CD14-positive monocyte (primary cell): Measurements from ENCODE around the gene ACOT2. TPM values are rescaled to one million over a fixed set of nuclear protein-coding genes. Genes with fewer than 3 reads are reported as not detected.
A peak's percentile ranks its signal among the peaks of the same experiment; 100 is the strongest.
"Not testable (repeated sequence)": the region's sequence is repeated elsewhere in the genome, so short reads cannot be mapped to it uniquely, and the experiment has no call there.

ENCODE experiments used
- DNase-seq, 3 donors: peaks; one replicate each; pipeline ENCODE4 v3.0.0-alpha.2; 2011 to 2022
- H2AFZ ChIP-seq: 2 replicates; pipeline ENCODE4 v1.6.0; 2012; ENCODE audit warnings: mild to moderate bottlenecking, low read depth, low read length, inconsistent platforms; ENCODE audit not compliant: insufficient read depth, poor library complexity, severe bottlenecking
- H3K27ac ChIP-seq, 2 donors: 1 replicate in 1 of 2; 2 replicates in 1 of 2; pipeline ENCODE4 v1.5.1; 2012 to 2013; ENCODE audit warnings: low read length in 2 of 2, control low read depth in 1 of 2, inconsistent platforms in 1 of 2, low read depth in 1 of 2, mild to moderate bottlenecking in 1 of 2
- H3K27me3 ChIP-seq, 2 donors: one replicate each; pipeline versions ENCODE4 v1.6.0 to v1.6.1; 2011 to 2013; ENCODE audit warnings: low read length in 2 of 2; ENCODE audit not compliant: control insufficient read depth in 2 of 2, insufficient read depth in 2 of 2
- H3K36me3 ChIP-seq, 2 donors: replicated peaks in 1 of 2; 1 replicate in 1 of 2; 2 replicates in 1 of 2; pipeline versions ENCODE4 v1.5.1 to v1.6.1; 2012 to 2013; ENCODE audit warnings: low read length in 2 of 2, control low read depth in 1 of 2, inconsistent platforms in 1 of 2, mild to moderate bottlenecking in 1 of 2; ENCODE audit not compliant: insufficient read depth in 2 of 2, control insufficient read depth in 1 of 2
- H3K4me1 ChIP-seq, 2 donors: 1 replicate in 1 of 2; 2 replicates in 1 of 2; pipeline versions ENCODE4 v1.5.1 to v1.6.1; 2012 to 2013; ENCODE audit warnings: low read length in 2 of 2, control low read depth in 1 of 2, inconsistent platforms in 1 of 2, mild to moderate bottlenecking in 1 of 2, moderate library complexity in 1 of 2; ENCODE audit not compliant: insufficient read depth in 2 of 2, control insufficient read depth in 1 of 2
- H3K4me2 ChIP-seq: replicated peaks from 2 replicates; pipeline ENCODE3; 2012; ENCODE audit warnings: low read length, moderate library complexity, mild to moderate bottlenecking; ENCODE audit not compliant: poor library complexity, severe bottlenecking; ENCODE audit errors: extremely low read depth
- H3K4me3 ChIP-seq, 3 experiments: fragments of 200-600 bp in 1 of 3; sonication (generic) in 1 of 3; replicated peaks in 1 of 3; 1 replicate in 2 of 3; 2 replicates in 1 of 3; pipeline ENCODE4 v1.5.1; 2011 to 2013; ENCODE audit warnings: low read length in 3 of 3, mild to moderate bottlenecking in 3 of 3, control low read depth in 2 of 3, low read depth in 2 of 3, inconsistent platforms in 1 of 3, moderate library complexity in 1 of 3
- H3K79me2 ChIP-seq: 2 replicates; pipeline ENCODE4 v1.6.0; 2012; ENCODE audit warnings: mild to moderate bottlenecking, control low read depth, inconsistent platforms, low read length, moderate library complexity; ENCODE audit not compliant: insufficient read depth
- H3K9ac ChIP-seq: 2 replicates; pipeline ENCODE4 v1.6.0; 2017; ENCODE audit warnings: low read length, mild to moderate bottlenecking; ENCODE audit not compliant: insufficient read depth, poor library complexity, severe bottlenecking
- H3K9me3 ChIP-seq, 2 donors: replicated peaks in 1 of 2; 1 replicate in 1 of 2; 2 replicates in 1 of 2; pipeline versions ENCODE4 v1.5.1 to v1.6.1; 2012 to 2013; ENCODE audit warnings: low read length in 2 of 2, control low read depth in 1 of 2; ENCODE audit not compliant: control insufficient read depth in 1 of 2, insufficient read depth in 1 of 2
- H4K20me1 ChIP-seq: 2 replicates; pipeline ENCODE4 v1.6.0; 2012; ENCODE audit warnings: mild to moderate bottlenecking, low read length, control low read depth, moderate library complexity; ENCODE audit not compliant: insufficient read depth
- H3K27ac Mint-ChIP-seq, 7 donors: one replicate each; pipeline ENCODE4 v1.8.0; 2020; ENCODE audit warnings: mild to moderate bottlenecking in 7 of 7, mixed read lengths in 7 of 7, moderate library complexity in 6 of 7, inconsistent platforms in 2 of 7
- H3K27me3 Mint-ChIP-seq, 3 donors: one replicate each; pipeline ENCODE4 v1.8.0; 2021 to 2022; ENCODE audit warnings: low read depth in 3 of 3, mild to moderate bottlenecking in 3 of 3, mixed read lengths in 3 of 3, moderate library complexity in 3 of 3, inconsistent platforms in 1 of 3
- H3K36me3 Mint-ChIP-seq, 2 donors: one replicate each; pipeline ENCODE4 v1.8.0; 2020; ENCODE audit warnings: mixed read lengths in 2 of 2, inconsistent platforms in 1 of 2, mild to moderate bottlenecking in 1 of 2
- H3K4me1 Mint-ChIP-seq: one replicate; pipeline ENCODE4 v1.8.0; 2020; ENCODE audit warnings: mild to moderate bottlenecking, mixed read lengths
- H3K4me3 Mint-ChIP-seq, 2 donors: one replicate each; pipeline ENCODE4 v1.8.0; 2020; ENCODE audit warnings: mild to moderate bottlenecking in 2 of 2, mixed read lengths in 2 of 2, moderate library complexity in 1 of 2
- H3K9me3 Mint-ChIP-seq, 7 donors: one replicate each; pipeline ENCODE4 v1.8.0; 2020 to 2022; ENCODE audit warnings: mixed read lengths in 7 of 7, mild to moderate bottlenecking in 6 of 7, moderate library complexity in 6 of 7, inconsistent platforms in 2 of 7
- WGBS: methylation state at CpG from one replicate; pipeline ENCODE4 v1.1.5; 2013; ENCODE audit warnings: missing lambda C conversion rate; ENCODE audit not compliant: insufficient coverage; 5-methylcytosine and 5-hydroxymethylcytosine counted together
- intact Hi-C, 2 donors: fragments of 100-400 bp; cut with micrococcal nuclease; formaldehyde crosslinking; loops; one replicate each; pipeline versions ENCODE4 v1.15.0 to v1.15.1; 2023
- polyA plus RNA-seq, 3 donors: library from polyadenylated mRNA; depleted of rRNA in 1 of 3; unstranded in 2 of 3; stranded (reverse) in 1 of 3; fragments of 300-500 nt in 2 of 3; fragments of >200 nt in 1 of 3; fragmentation: Illumina TruSeq in 2 of 3; gene quantifications; 1 replicate in 2 of 3; 2 replicates in 1 of 3; pipeline ENCODE4 v1.2.3, GENCODE V29; 2012 to 2021
- TF ChIP-seq, protein P1 (sequence below): fragments of 200-600 bp; IDR thresholded peaks from one replicate; pipeline ENCODE4 v1.8.0; 2022; ENCODE audit warnings: antibody characterized with exemption, mild to moderate bottlenecking

ACOT2 gene
- polyA plus RNA-seq, 3 donors: 2.6 to 6.0 (median 5.2) TPM

DNA sequence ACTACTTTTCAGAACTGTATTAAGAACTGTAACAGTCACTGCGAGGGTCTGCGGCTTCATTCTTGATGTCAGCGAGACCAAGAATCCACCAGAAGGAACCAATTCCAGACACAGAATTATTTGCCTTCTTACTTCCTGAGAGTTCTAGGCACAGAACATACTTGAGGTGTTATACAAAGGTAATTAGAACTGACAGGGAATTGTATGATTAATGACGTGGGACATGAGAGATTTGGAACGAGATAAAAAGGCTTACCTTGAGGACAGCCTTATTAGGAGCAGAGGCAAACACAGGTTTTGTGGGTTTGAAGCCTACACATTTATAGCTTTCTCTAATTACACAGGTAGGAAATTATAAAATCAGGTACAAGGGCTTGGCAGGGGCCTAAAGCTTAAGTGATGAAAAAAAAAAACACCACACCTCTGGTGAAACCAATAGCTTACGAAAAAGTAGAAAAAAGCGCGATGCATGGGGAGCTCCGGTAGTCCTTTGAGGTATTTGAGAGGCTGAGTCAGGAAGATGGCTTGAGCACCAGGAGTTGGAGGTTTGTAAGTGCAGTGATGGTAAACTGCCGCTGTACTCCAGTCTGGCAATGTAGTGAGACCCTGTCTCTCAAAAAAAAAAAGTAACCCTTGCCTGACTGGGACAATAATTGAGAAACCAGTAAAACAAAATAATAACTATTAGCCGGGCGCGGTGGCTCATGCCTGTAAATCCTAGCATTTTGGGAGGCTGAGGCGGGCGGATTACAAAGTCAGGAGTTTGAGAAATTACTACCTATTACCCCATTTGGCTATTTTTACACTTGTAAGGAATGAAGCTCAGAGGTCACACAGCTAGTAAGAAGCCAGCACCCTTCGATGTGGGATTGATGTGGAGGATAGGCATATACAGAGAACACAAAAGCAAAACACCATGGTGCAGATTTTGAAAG is 795 bp upstream of the ACOT2 start:
- H3K9me3 Mint-ChIP-seq: peaks cover 2 to 6% (median 4%) of the 10 kb centered on the region in 7 donors

DNA sequence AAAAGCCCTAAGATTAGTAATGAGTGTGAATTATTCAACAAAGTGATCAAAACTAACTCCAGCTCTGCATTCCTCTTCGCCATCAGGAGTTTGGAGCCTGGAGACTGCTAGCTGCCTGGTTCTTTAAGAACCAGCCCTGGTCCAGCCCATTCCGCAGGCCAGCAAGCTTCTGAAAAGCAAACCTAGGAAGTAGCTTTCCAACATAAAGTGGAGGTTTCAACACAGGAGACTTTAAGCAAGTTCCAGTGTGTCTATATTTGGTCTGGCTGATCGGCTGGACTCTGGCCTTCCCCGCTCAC is 178 bp upstream of the ACOT2 start:
- Histone ChIP-seq H3K4me2 (peak overlapping the region; percentile 87), H3K4me3 (peak overlapping the region; percentile 41 to 84 (median 65)), H3K9ac (peak overlapping the region; percentile 61), H3K27ac (peak overlapping the region in 1 of 2 donors; percentile 67), H2AFZ (peak overlapping the region; percentile 91), H3K4me1 (peaks cover 11 to 25% of the 10 kb centered on the region in 2 donors)
- H4K20me1 ChIP-seq, H3K27me3 ChIP-seq, H3K27me3 Mint-ChIP-seq, H3K9me3 Mint-ChIP-seq, H3K79me2 ChIP-seq, H3K9me3 ChIP-seq, DNase-seq, intact Hi-C loops, H3K36me3 ChIP-seq: not testable (repeated sequence)
- Mint-ChIP-seq H3K4me3 (peak overlapping the region; percentile 92 to 95), H3K27ac (peak overlapping the region in 5 of 7 donors; percentile 63 to 86 (median 83)), H3K36me3 (peaks cover 6 to 11% of the 10 kb centered on the region in 2 donors), H3K4me1 (peaks cover 22% of the 10 kb centered on the region)
- WGBS: 5% methylated on average over 3 of the region's 4 CpGs

More for the DNA sequence above, 795 bp upstream of the ACOT2 start:
- H3K4me1 ChIP-seq: peaks cover 11 to 25% of the 10 kb centered on the region in 2 donors
- H3K9ac ChIP-seq: no peak overlapping the region
- WGBS: 100% methylated on average over 7 of the region's 16 CpGs
- no peaks in the 10 kb centered on the region for H3K79me2 ChIP-seq
- TF ChIP-seq, protein P1, sequence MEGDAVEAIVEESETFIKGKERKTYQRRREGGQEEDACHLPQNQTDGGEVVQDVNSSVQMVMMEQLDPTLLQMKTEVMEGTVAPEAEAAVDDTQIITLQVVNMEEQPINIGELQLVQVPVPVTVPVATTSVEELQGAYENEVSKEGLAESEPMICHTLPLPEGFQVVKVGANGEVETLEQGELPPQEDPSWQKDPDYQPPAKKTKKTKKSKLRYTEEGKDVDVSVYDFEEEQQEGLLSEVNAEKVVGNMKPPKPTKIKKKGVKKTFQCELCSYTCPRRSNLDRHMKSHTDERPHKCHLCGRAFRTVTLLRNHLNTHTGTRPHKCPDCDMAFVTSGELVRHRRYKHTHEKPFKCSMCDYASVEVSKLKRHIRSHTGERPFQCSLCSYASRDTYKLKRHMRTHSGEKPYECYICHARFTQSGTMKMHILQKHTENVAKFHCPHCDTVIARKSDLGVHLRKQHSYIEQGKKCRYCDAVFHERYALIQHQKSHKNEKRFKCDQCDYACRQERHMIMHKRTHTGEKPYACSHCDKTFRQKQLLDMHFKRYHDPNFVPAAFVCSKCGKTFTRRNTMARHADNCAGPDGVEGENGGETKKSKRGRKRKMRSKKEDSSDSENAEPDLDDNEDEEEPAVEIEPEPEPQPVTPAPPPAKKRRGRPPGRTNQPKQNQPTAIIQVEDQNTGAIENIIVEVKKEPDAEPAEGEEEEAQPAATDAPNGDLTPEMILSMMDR: no peak
- Mint-ChIP-seq H3K36me3 (peaks cover under 1 to 6% of the 10 kb centered on the region in 2 donors), H3K4me3 (peak overlapping the region; percentile 92 to 95), H3K4me1 (peaks cover 22% of the 10 kb centered on the region), H3K27ac (peak overlapping the region in 1 of 7 donors; percentile 86), H3K27me3 (peaks cover 4 to 6% (median 4%) of the 10 kb centered on the region in 3 donors)
- no peak overlapping the region for H3K27ac ChIP-seq
- H4K20me1 ChIP-seq: no peaks in the 10 kb centered on the region
- H2AFZ ChIP-seq: peak overlapping the region; percentile 91
- H3K27me3 ChIP-seq: no peaks in the 10 kb centered on the region
- peaks cover 0 to under 1% of the 10 kb centered on the region in 2 donors for H3K9me3 ChIP-seq
- peak overlapping the region; percentile 87 for H3K4me2 ChIP-seq
- intact Hi-C loops: no loop called here
- no peaks in the 10 kb centered on the region for H3K36me3 ChIP-seq
- peak overlapping the region in 1 of 3 experiments; percentile 84 for H3K4me3 ChIP-seq
- DNase-seq: no peak
